Urothelium cell line (cell line): Measurements from ENCODE around the gene TAOK1.

Experiments
- DNase-seq: peaks from one replicate; pipeline ENCODE4 v3.0.0; 2011; ENCODE audit warnings: low spot score, mixed read lengths
- FAIRE-seq: peaks from 2 replicates; lab custom pipeline; 2011; peaks lifted over from hg19 to GRCh38; lab: Jason Lieb, UNC

Gene TAOK1

GRCh38 chr17:29568331-29569244 lies 178.4 kb downstream of the TAOK1 start, which contains the start of gene TP53I13:
TSS of gene TP53I13 (plus strand) at chr17:29568701. CDS start at chr17:29568759, 58 bp downstream.
- DNase-seq (peak; percentile 93), FAIRE-seq (no peak)

DNA sequence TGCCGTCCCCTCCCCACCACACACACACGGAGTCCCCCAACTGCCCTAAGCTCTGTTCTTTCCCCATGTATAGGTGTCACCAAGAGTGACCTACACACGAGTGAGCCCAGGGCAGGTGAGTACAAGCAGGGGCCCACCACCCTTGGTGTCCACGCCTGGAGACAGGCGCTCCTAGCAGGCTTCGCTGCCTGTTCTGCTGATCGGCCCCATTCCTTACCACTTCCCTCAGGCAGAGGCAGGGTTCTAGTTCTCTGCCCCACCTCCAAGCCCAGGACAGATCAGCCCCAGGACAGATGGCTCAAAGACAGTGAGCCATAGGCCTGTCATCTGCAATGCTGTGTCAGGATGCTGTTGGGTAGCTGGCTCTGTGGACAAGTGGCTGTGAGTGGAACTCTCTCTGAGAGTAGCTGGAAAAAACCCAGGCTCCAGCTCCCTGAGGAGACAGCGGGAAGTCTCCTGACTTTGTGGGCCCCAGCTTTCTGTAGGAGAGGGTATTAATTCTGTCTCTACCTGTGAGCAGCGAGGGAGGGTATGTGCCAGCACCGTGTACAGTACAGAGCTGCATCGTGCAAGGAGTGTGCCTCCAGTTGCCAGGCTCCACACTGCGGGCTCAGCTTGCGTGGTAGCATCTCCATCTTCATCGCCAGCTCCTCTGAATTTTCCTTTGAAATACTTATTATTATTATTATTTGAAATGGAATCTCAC lies 179.2 kb downstream of the TAOK1 start:
- FAIRE-seq (no peak), DNase-seq (no peak)

GRCh38 chr17:29570521-29570920 lies 180.4 kb downstream of the TAOK1 start:
- no peak for DNase-seq
- FAIRE-seq: no peak

DNA sequence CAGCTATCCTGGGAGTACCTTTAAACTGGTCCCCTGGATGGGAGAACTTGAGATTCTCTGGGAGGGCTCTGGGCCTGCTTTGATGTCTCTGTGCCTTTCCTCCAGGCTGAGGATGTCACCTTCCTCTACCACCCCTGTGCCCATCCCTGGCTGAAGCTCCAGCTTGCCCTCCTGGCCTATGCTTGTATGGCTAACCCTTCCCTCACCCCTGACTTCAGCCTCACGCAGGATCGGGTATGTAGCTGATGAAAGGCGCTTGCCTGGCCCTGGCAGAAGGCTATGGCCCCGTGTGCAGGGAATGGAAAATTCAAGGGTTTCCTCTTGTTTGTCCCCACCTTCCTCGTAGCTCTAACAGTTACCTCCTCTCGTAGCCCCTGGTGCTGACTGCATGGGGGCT lies 181.3 kb downstream of the TAOK1 start:
- no peak for DNase-seq
- FAIRE-seq: no peak

DNA sequence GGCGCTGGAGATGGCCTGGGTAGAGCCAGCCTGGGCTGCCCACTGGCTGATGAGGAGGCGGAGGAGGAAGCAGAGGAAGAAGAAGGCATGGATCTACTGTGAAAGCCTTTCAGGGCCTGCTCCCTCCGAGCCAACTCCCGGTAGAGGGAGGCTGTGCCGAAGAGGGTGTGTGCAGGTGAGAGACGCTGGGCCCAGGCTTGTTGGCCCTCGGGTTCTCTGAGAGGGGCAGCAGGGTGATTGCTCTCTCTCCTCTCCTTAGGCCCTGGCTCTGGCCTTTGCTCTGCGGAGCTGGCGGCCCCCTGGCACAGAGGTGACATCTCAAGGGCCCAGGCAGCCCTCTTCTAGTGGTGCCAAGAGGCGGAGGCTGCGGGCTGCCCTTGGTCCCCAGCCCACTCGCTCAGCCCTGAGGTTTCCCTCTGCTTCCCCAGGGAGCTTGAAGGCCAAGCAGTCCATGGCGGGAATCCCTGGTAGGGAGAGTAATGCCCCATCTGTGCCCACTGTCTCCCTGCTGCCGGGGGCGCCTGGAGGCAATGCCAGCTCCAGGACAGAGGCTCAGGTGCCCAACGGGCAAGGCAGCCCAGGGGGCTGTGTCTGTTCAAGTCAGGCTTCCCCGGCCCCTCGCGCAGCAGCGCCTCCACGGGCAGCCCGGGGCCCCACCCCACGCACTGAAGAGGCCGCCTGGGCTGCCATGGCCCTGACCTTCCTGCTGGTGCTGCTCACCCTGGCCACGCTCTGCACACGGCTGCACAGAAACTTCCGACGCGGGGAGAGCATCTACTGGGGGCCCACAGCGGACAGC lies 181.9 kb downstream of the TAOK1 start:
- no peak for DNase-seq
- FAIRE-seq: no peak

GRCh38 chr17:29572691-29573557 lies 182.8 kb downstream of the TAOK1 start:
- DNase-seq (no peak), FAIRE-seq (no peak)

GRCh38 chr17:29573558-29573869 lies 183.4 kb downstream of the TAOK1 start:
- DNase-seq (no peak), FAIRE-seq (no peak)

DNA sequence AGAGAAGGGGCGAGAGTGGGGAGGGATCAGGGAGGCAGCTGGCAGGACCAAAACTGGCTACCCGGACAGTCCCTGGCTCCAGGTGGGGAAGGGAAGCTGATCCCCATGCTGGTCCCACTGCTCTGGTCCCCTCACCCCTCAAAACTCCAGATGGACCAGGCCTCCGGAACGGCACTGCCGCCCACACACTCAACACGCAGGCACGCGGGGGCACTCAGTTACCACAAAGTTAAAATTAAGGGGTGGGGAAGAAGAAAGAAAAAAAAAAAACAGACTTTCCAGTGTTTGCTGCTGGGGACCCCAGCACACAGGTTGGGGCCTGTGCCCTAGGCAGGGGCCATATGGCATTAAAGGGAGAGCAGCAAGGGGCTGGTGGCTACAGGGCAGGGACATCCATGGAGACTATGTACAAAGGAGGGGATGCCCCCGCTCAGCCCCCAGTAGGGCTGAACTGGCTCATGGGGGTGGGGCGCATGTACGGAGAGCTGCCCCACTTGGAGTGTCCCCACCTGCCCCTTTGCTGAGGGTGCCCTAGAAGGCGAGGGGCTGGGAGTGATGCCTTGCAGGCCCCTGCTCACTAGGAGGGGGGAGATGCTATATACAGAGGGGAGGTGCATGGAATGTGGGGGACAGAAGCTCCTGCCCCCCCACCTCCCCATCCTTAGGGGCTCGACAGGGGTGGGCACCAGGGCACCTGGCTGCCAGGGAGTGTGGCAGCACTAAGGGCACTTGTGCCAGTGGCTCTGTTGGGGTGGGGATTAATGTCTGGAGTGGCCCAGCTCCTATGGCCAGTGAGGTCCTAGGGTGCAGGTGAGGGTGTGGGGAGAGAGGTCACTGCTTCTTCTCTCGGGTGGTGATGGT lies 183.9 kb downstream of the TAOK1 start:
- FAIRE-seq (no peak), DNase-seq (no peak)

- FAIRE-seq (no peak), DNase-seq (no peak)
Measured at GRCh38 chr17:29574732-29575510, 184.8 kb downstream of the TAOK1 start.

DNA sequence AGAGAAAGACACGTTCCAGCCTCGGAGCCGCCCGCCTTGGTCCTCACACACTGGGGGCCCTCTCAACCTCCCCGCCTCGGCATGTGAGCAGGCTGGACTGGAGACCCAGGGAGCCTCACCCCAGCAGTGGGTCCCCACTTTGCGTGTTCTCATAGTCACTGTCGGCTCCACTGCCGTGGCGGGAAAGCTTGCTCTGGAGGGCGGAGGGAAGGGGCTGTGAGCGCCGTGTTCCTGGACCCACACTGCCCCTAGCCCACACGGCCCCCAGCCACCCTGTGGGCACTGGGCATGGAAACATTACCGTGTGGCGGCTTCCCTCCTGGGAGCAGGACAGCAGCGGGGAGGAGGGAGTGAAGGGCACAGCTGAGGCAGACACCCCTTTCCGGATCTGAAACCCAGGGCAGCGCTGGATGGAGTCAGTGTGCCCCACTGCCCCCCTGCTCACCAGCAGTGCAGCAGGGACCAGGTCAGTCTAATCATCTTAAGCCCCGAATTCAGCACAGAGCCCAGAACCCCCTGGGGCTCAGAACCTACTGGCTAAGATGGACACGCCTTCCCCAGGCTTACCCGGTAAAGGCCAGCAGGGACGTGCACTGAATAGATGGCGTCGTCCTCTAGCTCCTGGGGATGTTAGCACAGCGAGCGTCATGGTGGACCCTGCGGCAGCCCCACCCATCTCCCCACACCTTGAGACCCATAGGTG lies 185.5 kb downstream of the TAOK1 start:
- DNase-seq (no peak), FAIRE-seq (peak; percentile 48)

DNA sequence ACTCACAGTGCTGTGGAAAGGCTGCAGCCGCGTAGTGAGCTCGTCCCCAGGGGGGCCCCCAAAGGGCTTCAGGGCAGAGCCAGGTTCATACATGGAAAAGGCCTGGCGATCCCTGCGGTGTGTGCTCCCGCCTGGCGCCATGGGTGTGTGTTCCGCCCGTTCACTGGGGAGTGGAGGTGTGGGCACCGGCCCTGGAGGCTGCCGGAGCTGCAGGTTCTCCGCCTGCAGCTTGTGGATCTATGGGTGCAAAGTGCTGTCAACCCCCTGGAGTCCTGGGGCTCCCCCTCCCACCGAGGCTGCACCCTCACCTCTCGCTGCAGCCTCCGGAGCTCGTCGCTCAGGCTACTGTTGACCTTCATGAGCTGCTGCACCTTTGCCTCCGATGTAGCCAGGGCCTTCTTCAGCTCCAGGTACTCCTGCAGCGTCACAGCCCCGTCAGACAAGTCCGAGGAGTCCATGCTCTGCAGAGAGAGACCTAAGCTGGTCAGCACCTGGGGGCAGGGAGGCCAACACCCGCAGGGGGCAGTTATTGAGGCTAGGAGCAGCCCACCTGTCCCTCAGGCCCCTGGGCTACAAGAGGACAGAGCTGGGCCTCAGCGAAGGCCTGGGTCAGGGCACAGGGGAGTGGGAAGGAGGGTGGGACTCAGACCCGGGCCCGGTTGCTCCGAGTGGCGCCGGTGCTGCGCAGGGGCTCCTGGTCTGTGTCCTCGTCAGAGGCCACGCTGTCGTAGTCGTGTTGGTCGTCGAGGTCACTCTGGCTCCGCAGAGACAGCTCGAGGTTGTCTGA lies 186.2 kb downstream of the TAOK1 start:
- no peak for DNase-seq
- FAIRE-seq: no peak

GRCh38 chr17:29577001-29577370 lies 186.8 kb downstream of the TAOK1 start:
- no peak for FAIRE-seq
- no peak for DNase-seq

DNA sequence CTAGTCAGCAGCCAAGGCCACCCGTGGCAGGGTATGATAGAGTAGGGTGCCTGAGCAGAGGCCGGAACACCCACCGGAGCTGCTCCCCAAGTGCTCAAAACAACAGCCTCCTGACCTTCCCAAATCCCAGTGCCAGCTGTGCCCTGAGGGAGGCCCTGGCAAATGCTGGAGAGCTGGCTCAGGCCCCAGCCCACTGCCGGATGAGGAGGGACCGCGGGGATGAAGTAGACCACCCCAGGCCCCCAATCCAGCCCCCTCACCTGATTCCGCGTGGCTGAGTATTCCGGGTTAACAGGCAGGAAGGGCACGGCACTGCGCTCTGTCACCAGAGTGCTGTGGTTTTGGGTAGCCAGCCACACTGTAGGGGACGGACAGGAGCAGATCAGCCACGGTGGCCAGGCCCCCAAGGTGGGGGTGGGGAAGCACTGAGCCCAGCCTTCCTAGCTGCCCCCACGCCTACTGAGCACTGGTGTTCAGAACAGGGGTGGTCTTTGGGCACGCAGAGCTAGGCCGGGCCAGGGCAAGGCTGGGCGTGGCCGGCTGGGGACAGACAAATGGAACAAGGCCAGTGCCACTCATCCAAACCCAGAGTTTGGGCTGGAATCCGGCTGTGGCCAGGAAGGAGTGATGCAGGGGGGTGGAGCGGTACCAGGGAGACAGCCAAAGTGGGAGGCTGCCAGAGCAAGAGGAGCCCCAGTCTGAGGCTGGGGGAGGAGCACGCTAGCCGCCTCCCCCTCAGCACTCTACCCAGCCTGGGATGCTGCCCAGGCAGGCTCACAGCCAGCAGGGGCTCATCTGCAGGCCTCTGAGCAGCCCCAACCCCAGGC lies 187.4 kb downstream of the TAOK1 start:
- FAIRE-seq: peak; percentile 30
- no peak for DNase-seq

DNA sequence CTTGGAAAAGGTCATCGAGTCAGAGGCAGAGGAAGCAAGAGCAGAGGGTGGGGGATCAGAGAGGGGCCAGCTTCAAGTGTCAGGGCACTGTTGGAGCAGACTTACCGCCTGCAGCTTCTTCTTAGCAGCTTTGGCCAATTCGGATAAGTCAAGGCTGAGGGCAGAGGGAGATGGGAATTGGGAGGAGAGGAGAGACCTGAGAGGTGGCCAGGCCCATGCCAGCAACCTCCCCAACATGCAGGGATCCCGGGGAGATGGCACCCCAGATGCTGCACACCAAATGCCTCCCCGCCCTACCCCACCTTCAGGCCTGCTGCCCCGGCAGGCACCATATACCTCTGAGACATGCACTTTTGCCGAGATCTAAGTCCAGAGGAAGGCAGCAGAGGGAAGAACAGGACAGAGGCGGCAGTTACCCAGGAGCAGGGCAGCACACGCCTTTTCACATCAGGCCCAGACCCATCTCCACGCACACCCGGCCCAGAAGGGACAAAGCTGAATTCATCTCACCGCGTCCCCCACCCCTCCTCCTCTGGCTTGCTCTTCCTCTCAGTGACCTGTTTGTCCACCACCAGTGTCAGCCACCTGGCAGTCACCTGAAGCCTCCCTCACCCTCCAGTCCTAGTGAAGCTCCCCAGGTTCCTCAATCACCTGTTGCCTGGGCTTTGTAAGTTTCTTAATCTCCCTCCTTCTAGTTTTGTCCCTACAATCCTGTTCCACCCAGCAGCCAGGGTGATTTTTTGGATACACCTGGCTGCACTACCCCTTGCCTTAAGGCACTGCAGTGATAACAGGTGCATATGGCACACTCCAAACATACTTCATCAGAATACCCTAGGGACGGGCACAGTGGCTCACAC lies 188.7 kb downstream of the TAOK1 start:
- DNase-seq: no peak
- FAIRE-seq: no peak
